Ascending aorta (tissue), 2 donors: ENCODE results near the gene ANTXR1. TPM values are rescaled to one million over a fixed set of nuclear protein-coding genes. Genes with fewer than 3 reads are reported as not detected.

ENCODE experiments used
- DNase-seq, 2 donors: peaks; one replicate each; pipeline ENCODE4 v3.0.0-alpha.2; 2019; ENCODE audit warnings: low spot score in 2 of 2
- H3K27ac ChIP-seq, 2 donors: fragments of 200-600 bp; sonication (generic); one replicate each; pipeline ENCODE4 v1.5.1; 2016 to 2017; ENCODE audit warnings: mild to moderate bottlenecking in 1 of 2
- H3K27me3 ChIP-seq: fragments of 200-600 bp; sonication (generic); one replicate; pipeline ENCODE4 v1.5.1; 2017
- H3K36me3 ChIP-seq, 2 donors: fragments of 200-600 bp; sonication (generic); one replicate each; pipeline ENCODE4 v1.5.1; 2016
- H3K4me1 ChIP-seq, 2 donors: fragments of 200-600 bp; sonication (generic); one replicate each; pipeline ENCODE4 v1.5.1; 2016 to 2017; ENCODE audit warnings: mild to moderate bottlenecking in 1 of 2
- H3K4me3 ChIP-seq, 2 donors: fragments of 200-600 bp; sonication (generic); one replicate each; pipeline ENCODE4 v1.5.1; 2016 to 2017; ENCODE audit warnings: mild to moderate bottlenecking in 1 of 2
- H3K9me3 ChIP-seq, 2 donors: fragments of 200-600 bp; sonication (generic); one replicate each; pipeline ENCODE4 v1.5.1; 2016
- CTCF ChIP-seq, 3 experiments: fragments of 200-600 bp in 2 of 3; fragments of 450-650 bp in 1 of 3; sonication (generic) in 2 of 3; IDR thresholded peaks; one replicate each; pipeline ENCODE4 v1.5.1; 2016 to 2019; ENCODE audit warnings: antibody characterized with exemption in 3 of 3, mild to moderate bottlenecking in 1 of 3, moderate library complexity in 1 of 3
- intact Hi-C: fragments of 100-400 bp; cut with DNase I; formaldehyde crosslinking; loops from one replicate; pipeline ENCODE4 v1.15.1; 2023
- total RNA-seq: library from RNA; depleted of rRNA; stranded (reverse); fragments of >200 nt; gene quantifications from one replicate; pipeline ENCODE4 v1.1.0, GENCODE V29; 2016

Gene ANTXR1
- total RNA-seq, 1 donor from 2014 or later = 90.3 TPM

GRCh38 chr2:68993660-68994059 is 19.3 kb upstream of the ANTXR1 start:
- Histone ChIP-seq H3K36me3 (no peaks in the 10 kb centered on the region), H3K9me3 (no peaks in the 10 kb centered on the region), H3K4me3 (no peak overlapping the region), H3K27me3 (no peaks in the 10 kb centered on the region), H3K4me1 (no peaks in the 10 kb centered on the region), H3K27ac (no peak overlapping the region)
- no peak for DNase-seq
- intact Hi-C loops = no loop called here
- no peak for TF ChIP-seq CTCF (IDR thresholded peaks at IDR 0.05)

DNA sequence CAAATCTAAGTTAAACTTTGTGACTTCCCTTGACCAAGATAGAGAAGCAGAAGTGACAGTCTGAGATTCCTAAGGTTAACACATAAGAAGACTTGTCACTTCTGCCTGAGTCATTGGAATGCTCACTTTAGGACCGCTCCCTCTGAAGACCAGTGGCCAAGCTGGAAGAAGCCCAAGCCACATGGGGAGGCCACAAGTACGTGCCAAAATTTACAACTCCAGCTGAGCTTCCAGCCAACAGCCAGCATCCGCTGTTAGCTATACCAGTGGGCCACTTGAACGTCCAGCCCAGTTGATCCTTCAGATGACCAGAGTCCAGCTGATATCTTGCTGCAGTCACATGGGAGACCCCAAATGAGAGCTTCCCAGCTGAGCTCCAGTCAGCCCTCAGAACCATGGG is 18.1 kb upstream of the ANTXR1 start:
- intact Hi-C loops = no loop called here
- no peak for DNase-seq
- Histone ChIP-seq H3K4me1 (no peaks in the 10 kb centered on the region), H3K9me3 (no peaks in the 10 kb centered on the region), H3K27me3 (no peaks in the 10 kb centered on the region), H3K27ac (no peak overlapping the region), H3K36me3 (no peaks in the 10 kb centered on the region), H3K4me3 (no peak overlapping the region)
- no peak for TF ChIP-seq CTCF (IDR thresholded peaks at IDR 0.05)

DNA sequence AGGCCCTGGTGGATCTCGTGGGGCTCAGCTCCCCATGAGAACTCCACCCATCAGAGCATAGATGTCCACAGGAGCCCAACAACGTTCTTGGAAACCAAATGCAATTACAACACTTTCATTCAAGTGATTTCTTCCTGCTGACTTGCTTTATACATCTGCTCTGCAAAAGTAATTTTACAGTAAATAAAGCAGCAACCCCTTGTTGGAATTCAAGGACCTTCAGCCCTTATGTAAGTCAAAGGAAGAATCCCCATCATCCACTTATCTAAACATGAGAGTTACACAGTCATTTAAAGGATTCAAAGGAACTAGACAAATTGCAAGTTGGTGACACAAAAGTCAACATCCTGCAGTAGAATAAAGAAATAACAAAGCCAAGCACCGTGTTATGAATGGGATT is 17.1 kb upstream of the ANTXR1 start:
- no peaks in the 10 kb centered on the region for H3K36me3 ChIP-seq
- no peak overlapping the region for H3K27ac ChIP-seq
- H3K9me3 ChIP-seq = no peaks in the 10 kb centered on the region
- DNase-seq = no peak
- TF ChIP-seq CTCF (IDR thresholded peaks at IDR 0.05) = no peak
- intact Hi-C loops = no loop called here
- no peaks in the 10 kb centered on the region for H3K4me1 ChIP-seq
- no peak overlapping the region for H3K4me3 ChIP-seq
- no peaks in the 10 kb centered on the region for H3K27me3 ChIP-seq

- intact Hi-C loops = no loop called here
- TF ChIP-seq CTCF (IDR thresholded peaks at IDR 0.05) = no peak
- no peaks in the 10 kb centered on the region for H3K4me1 ChIP-seq
- H3K4me3 ChIP-seq = no peak overlapping the region
- H3K27me3 ChIP-seq = no peaks in the 10 kb centered on the region
- DNase-seq = no peak
- no peaks in the 10 kb centered on the region for H3K36me3 ChIP-seq
- H3K27ac ChIP-seq = no peak overlapping the region
- no peaks in the 10 kb centered on the region for H3K9me3 ChIP-seq
Observed at GRCh38 chr2:68997401-68997800, 15.6 kb upstream of the ANTXR1 start.

DNA sequence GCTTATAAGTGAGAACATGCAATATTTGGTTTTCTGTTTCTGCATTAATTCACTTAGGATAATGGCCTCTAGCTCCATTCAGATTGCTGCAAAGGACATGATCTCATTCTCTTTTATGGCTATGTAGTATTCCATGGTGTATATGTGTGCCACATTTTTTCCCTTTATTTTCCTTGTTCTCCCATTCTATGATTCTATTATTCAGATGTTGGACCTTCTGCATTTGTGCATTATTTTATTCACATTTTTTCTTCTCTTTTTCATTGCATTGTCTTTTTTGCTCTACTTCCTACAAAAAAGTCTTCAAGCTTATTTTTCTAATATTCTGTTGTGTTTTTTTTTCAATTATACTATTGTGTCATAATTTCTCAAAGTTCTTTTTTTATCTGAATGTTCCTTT is 11.1 kb upstream of the ANTXR1 start:
- intact Hi-C loops = no loop called here
- TF ChIP-seq CTCF (IDR thresholded peaks at IDR 0.05) = no peak
- Histone ChIP-seq H3K4me3 (no peak overlapping the region), H3K36me3 (no peaks in the 10 kb centered on the region), H3K4me1 (no peaks in the 10 kb centered on the region), H3K9me3 (no peaks in the 10 kb centered on the region), H3K27ac (no peak overlapping the region), H3K27me3 (no peaks in the 10 kb centered on the region)
- no peak for DNase-seq

DNA sequence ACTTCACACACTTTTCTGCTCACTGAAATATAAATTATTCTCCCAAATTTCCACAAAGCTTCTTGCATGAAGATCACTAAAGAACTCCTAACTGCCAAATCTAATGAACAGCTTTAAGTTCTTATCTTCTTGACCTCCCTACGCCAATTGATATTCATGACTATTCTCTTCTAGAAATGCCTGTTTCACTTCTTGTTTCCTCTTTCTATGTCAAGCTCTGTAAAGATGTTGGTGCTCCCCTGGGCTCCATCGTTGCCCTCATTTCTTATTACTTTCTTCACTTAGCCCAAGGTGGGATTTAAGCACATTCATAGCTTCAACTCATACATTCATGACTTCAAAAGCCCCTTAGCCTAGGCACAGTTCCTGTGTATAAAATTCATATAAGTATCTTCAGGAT is 9.2 kb upstream of the ANTXR1 start:
- Histone ChIP-seq H3K9me3 (no peaks in the 10 kb centered on the region), H3K4me3 (no peak overlapping the region), H3K4me1 (no peaks in the 10 kb centered on the region), H3K27me3 (no peaks in the 10 kb centered on the region), H3K36me3 (no peaks in the 10 kb centered on the region), H3K27ac (no peak overlapping the region)
- DNase-seq = no peak
- no peak for TF ChIP-seq CTCF (IDR thresholded peaks at IDR 0.05)
- intact Hi-C loops = no loop called here
